HG03045 (cell line): ENCODE data around the gene STAP2.
"Not testable (repeated sequence)": the region's sequence is repeated elsewhere in the genome, so short reads cannot be mapped to it uniquely, and the experiment has no call there.

ENCODE experiments used
- ATAC-seq: cut with Tn5 transposase; IDR thresholded peaks from one replicate; pipeline ENCODE4 v1.9.1; 2021; ENCODE audit warnings: mild to moderate bottlenecking, moderate library complexity; ENCODE audit not compliant: unreplicated experiment

The STAP2 gene

GRCh38 chr19:4277191-4277696 lies 61.4 kb downstream of the STAP2 start:
- ATAC-seq, result no peak

- ATAC-seq, result not testable (repeated sequence)
Observed at GRCh38 chr19:4274321-4274686, 64.3 kb downstream of the STAP2 start.
